LNCaP clone FGC (cell line): Measurements from ENCODE around the gene PPIF.

ENCODE experiments used
- DNase-seq: peaks from one replicate; pipeline ENCODE4 v3.0.0-alpha.2; 2011; ENCODE audit warnings: low read depth
- H3K4me3 ChIP-seq: 2 replicates; pipeline ENCODE4 v1.5.1; 2011; ENCODE audit warnings: mild to moderate bottlenecking, low read depth, low read length, control low read depth
- CTCF ChIP-seq: IDR thresholded peaks from 2 replicates; pipeline ENCODE4 v1.5.1; 2012; ENCODE audit warnings: mild to moderate bottlenecking; ENCODE audit not compliant: control insufficient read depth, insufficient read depth; ENCODE audit errors: extremely low read depth

Gene PPIF

GRCh38 chr10:79399223-79399831 is 52.1 kb downstream of the PPIF start:
- no peak overlapping the region for H3K4me3 ChIP-seq
- no peak for TF ChIP-seq CTCF
- no peak for DNase-seq

- no peak for DNase-seq
- peak; percentile 58 for TF ChIP-seq CTCF
- no peak overlapping the region for H3K4me3 ChIP-seq
These were observed 53.1 kb downstream of the PPIF start for GRCh38 chr10:79400146-79401004.

- no peak for TF ChIP-seq CTCF
- H3K4me3 ChIP-seq, result no peak overlapping the region
- no peak for DNase-seq
These were observed 54.0 kb downstream of the PPIF start for GRCh38 chr10:79401015-79401921.

DNA sequence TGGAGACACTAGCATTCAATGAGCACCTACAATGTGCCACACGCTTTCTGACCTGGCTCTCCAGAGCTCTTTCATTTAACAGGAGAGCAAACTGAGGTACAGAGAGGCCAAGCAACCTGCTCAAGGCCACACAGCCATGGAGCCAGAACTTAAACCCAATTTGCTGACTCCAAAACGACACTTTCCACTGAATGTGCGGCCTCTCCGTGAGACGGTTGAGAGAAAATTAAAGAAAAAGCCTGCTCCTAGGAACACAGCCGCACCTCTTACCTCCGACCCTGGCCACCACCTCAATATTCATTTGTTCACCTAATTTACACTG is 55.3 kb downstream of the PPIF start:
- DNase-seq, result no peak
- H3K4me3 ChIP-seq, result no peak overlapping the region
- TF ChIP-seq CTCF, result no peak

GRCh38 chr10:79402951-79403350 is 55.7 kb downstream of the PPIF start:
- TF ChIP-seq CTCF, result no peak
- H3K4me3 ChIP-seq, result no peak overlapping the region
- no peak for DNase-seq

GRCh38 chr10:79403441-79404230 is 56.4 kb downstream of the PPIF start:
- DNase-seq, result no peak
- no peak for TF ChIP-seq CTCF
- H3K4me3 ChIP-seq, result no peak overlapping the region
